Measurements from ENCODE around the gene SORBS1.

SORBS1 gene

DNA sequence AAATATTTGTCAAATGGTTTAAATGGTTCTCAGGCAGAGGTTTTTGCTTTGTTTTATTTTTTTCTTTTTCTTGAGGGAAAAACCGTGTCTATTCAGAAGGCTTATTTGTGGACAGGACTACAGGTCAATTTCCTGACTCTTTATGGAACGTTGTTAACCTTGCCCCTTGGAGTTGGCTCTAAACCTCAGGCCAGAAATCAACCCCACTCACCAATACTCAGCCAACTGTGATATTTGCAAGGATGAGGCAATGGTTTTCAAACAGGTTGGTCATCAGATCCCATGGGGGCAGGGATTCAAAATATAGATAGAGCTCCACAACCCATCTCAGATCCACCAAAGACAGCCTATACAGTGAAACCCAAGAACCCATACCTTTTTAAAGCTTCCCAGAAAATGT lies 280.5 kb downstream of the SORBS1 start:
- no peak for DNase-seq

DNA sequence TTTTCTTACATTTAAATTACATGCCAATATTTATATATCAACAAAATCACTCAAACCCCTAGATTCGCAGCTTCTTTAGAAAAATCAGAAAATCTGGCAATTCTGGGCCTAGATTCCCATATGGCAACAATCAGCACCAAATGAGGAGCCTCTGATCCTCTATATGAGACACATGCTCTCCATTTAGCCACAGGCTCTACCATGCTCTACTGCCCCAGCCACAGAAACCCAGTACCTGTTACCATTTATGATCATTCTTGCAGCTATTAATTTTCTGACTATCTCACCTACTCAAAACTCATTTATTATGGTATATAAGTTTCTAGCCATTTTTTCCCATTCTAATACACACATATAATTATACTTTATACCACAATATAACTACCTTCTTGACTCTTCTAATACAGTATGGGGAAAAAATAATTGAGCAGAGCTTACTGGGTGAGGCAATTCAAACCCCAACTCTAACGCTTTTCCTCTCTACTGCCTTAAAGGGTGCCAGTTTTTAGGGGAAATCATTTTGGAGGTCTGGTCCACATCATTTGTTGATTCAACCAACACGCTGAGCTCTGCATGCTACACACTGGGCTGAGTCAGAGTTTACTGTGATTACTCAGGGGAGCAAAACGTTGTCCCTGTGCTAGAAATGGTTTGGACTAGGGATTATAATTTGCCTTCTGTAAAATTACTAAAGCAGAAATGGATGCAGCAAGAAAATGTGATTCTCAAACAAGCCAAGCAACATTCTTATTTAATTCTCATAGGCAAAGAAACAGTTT lies 281.9 kb downstream of the SORBS1 start:
- DNase-seq, result no peak

DNA sequence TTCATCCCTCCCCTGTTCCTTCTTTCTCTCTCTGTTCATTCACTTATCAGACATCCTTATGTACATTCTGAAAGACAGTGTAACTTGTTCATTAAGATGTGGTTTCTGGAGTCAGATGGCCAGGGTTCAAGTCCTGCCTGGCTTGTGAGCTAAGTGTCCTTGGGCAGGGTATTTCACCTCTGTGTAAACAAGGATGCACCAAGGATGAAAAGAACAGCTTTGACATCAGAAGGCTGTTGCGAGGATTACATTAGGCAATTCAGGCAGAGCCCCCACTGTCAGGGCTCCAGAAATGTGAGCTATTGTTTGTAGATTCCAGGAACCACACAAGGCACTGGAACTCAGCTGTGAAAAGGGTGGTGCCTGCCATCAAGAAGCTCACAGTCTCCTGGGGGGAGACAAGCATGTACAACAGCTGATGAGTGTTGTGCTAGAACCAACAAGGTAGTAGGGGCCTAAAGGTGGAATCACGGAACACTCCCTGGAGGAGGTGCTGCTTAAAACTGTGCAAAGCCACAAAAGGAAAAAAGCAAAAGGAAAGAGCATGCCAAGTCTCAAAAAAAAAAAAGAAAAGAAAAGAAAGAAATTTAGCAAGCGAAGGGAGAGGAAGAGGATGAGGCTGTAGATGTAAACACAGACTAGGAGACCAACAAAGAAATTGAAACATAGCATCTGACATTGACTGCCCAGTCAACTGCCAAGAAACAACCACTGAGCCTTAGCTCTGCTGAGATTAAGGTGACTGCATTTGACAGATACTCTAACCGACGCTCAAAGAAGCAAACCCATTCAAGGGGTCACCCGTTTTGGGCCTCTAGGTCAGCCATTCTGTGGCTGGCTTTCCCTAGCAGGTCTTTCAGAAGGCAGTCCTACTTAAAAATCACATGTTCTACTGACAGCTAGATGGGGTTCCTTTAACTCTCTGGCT lies 282.8 kb downstream of the SORBS1 start:
- no peak for DNase-seq

DNA sequence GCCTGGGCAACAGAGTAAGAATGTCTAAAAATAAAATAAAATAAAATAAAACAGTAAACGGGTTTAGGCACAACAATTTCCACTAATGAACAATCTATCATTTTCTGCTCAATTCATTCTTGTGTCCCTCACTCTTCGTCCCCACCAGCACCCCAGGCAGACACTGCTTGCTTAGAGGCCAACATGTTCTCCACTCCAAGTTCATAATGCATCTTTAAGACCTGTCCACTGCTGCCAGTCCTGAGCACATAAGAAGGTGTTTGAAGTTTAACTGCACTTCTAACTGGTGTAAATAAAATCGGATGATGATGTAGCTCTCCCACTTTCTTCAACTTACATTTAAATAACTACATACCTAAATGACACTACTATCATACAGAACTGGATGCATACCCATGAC lies 283.6 kb downstream of the SORBS1 start:
- no peak for DNase-seq

GRCh38 chr10:95277201-95277570 lies 284.0 kb downstream of the SORBS1 start:
- DNase-seq, result no peak

GRCh38 chr10:95276367-95277200 lies 284.6 kb downstream of the SORBS1 start:
- no peak for DNase-seq

DNA sequence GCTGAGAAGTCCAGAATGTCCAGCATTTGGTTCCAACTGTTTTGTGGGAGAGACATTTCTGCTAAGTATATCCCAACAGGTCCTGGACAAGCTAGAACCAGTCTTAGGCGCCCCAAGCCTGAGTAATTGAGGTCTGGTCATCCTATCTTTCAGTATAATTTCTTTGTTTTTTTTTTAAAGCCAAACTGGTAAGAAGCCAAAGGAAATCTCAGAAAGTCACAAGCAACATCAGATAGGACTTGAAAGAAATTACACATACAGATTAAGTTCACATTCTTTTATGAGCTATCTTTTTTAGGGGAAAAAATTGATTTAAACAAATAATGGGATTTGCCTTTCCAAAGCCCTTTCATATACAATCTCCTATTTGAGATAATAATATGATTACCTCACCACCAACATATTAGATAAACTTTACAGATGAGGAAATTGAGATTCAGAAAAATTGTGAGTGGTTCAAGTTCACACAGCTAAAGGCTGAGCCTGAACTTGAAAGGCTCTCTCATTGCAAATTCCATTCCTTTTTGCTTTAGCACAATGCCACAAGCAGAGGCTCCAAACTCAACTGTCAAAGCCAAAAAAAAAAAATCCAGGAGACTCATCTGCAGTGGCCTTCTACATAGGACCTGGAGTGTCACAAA lies 285.3 kb downstream of the SORBS1 start:
- no peak for DNase-seq

DNA sequence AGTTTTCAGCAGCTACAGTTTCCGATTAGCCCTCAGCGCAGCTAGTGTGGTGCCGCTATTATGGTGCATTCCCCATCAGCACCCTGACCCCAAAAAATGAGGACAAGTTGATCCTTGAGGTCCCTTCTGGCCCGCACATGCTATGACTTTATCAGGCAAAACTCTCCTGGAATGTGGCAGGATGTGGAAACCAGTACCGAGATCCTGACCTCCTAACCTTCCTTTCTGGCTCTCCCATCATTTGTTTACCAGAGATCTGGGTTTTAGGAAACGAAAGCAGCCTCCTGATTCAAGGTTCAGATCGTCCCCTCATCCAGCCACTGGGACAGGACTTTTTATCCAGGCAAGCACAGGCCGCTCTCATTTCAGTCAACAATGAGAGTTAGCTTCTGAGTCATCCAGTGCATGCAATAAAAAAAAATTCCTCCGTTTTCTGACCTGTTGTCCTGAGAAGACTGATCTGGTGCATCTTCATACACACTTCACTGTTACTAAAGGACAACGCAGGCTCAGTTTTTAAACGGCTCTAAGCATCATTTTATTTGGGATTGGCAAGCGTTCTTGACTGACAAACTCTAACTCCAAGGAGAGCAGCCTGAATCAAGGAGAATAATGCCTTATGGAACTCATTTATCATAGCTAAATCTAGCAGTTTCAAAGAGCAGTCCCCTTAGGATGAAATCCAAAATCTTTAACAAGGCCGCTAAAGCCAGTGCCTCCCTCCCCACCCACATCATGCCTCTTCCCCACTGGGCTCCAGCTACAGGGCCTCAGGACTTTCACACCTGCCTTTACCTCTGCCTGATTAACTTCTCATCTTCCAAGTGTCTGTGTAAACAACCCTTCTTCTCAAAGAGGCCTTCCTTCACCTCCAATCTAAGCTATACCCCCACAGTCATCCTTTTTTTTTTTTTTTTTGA lies 287.5 kb downstream of the SORBS1 start:
- no peak for DNase-seq

DNA sequence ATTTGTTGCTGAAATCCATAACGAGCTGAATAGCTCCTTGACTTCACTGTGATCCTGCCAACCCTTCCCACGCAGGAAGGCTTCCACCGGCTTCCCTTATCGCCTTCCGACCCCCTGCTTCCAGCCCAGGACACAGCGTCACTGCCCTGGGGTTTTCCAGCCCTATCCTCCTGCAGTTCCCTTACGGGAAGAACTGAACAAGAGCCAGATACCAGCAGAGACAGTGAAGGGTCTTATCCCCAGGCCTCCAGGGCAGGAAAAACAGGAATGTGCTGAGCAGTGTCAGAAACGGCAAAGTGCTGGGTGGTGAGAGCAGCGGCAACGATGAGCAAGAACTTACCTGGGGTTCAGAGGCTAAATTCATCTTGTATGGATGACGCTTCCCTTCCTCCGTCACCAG lies 292.7 kb downstream of the SORBS1 start:
- DNase-seq, result no peak

GRCh38 chr10:95267251-95267650 lies 293.9 kb downstream of the SORBS1 start:
- no peak for DNase-seq

GRCh38 chr10:95266674-95267095 lies 294.5 kb downstream of the SORBS1 start:
- no peak for DNase-seq

DNA sequence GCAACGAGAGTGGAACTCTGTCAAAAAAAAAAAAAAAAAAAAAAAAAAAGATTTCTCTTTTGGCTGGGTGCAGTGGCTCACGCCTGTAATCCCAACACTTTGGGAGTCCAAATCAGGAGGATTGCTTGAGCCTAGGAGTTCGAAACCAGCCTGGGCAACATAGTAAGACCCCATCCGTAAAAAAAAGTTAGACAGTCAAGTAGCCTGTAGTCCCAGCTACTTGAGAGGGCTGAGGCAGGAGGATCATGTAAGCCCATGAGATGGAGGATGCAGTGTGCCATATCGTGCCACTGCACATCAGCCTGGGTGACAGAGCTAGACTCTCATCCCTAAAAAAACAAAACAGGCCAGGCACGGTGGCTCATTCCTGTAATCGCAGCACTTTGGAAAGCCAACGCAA lies 295.6 kb downstream of the SORBS1 start:
- no peak for DNase-seq

- DNase-seq, result no peak
Measured at GRCh38 chr10:95264227-95265051, 296.7 kb downstream of the SORBS1 start.

- DNase-seq, result no peak
Measured at GRCh38 chr10:95263864-95264226, 297.3 kb downstream of the SORBS1 start.

GRCh38 chr10:95262763-95263518 lies 298.2 kb downstream of the SORBS1 start:
- no peak for DNase-seq

- no peak for DNase-seq
Measured at GRCh38 chr10:95261926-95262325, 299.2 kb downstream of the SORBS1 start.

All from activated CD8-positive, alpha-beta memory T cell treated with anti-CD3 and anti-CD28 coated beads for 24 hours (primary cell).